Measurements from ENCODE around the gene TSPAN9.

The TSPAN9 gene

GRCh38 chr12:3173912-3174311 is 96.7 kb downstream of the TSPAN9 start:
- H3K36me3 ChIP-seq (ENCODE audit: control insufficient read depth, insufficient read depth, low read length, severe bottlenecking) = no peaks in the 10 kb centered on the region
- H3K4me1 ChIP-seq (ENCODE audit: control insufficient read depth, insufficient read depth, low read length) = peaks cover 12% of the 10 kb centered on the region
- H3K4me3 ChIP-seq (ENCODE audit: low read length) = no peak overlapping the region
- no peaks in the 10 kb centered on the region for H3K27me3 ChIP-seq (replicated peaks; ENCODE audit: control insufficient read depth, insufficient read depth, low read length)
- H3K9me3 ChIP-seq (ENCODE audit: control insufficient read depth, low read length) = no peaks in the 10 kb centered on the region
- no peak for DNase-seq (ENCODE audit: low read depth)
- H3K9ac ChIP-seq (ENCODE audit: low read length) = no peak overlapping the region

- Histone ChIP-seq H3K36me3 (ENCODE audit: control insufficient read depth, insufficient read depth, low read length, severe bottlenecking) (no peaks in the 10 kb centered on the region), H3K4me1 (ENCODE audit: control insufficient read depth, insufficient read depth, low read length) (peaks cover 6% of the 10 kb centered on the region), H3K9me3 (ENCODE audit: control insufficient read depth, low read length) (no peaks in the 10 kb centered on the region), H3K4me3 (ENCODE audit: low read length) (no peak overlapping the region), H3K27me3 (replicated peaks; ENCODE audit: control insufficient read depth, insufficient read depth, low read length) (peaks cover 4% of the 10 kb centered on the region), H3K9ac (ENCODE audit: low read length) (no peak overlapping the region)
- DNase-seq (ENCODE audit: low read depth) = no peak
Observed at GRCh38 chr12:3175238-3175637, 98.1 kb downstream of the TSPAN9 start.

DNA sequence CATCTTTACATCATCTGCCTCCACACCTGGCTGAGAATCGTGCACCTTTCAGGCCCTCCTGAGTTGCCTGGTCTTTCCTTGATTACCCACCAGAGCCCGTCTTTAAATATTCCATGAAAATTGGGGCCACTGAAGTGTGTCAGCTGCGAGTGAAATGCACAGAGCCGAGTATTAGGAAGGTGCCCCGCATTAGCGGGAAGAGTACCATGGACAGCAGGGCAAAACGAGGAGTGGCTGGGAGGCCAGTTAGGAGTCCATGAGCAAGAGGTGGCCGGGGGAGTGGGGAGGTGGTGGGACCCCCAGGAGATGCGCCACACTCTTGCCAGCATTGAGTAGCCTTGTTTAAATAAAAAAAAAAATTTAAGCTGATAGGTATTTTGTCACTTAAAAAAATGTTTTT is 99.6 kb downstream of the TSPAN9 start:
- no peaks in the 10 kb centered on the region for H3K4me1 ChIP-seq (ENCODE audit: control insufficient read depth, insufficient read depth, low read length)
- peaks cover 4% of the 10 kb centered on the region for H3K27me3 ChIP-seq (replicated peaks; ENCODE audit: control insufficient read depth, insufficient read depth, low read length)
- no peaks in the 10 kb centered on the region for H3K36me3 ChIP-seq (ENCODE audit: control insufficient read depth, insufficient read depth, low read length, severe bottlenecking)
- H3K9ac ChIP-seq (ENCODE audit: low read length) = no peak overlapping the region
- no peak overlapping the region for H3K4me3 ChIP-seq (ENCODE audit: low read length)
- no peak for DNase-seq (ENCODE audit: low read depth)
- no peaks in the 10 kb centered on the region for H3K9me3 ChIP-seq (ENCODE audit: control insufficient read depth, low read length)

GRCh38 chr12:3177778-3178425 is 100.7 kb downstream of the TSPAN9 start:
- no peak for DNase-seq (ENCODE audit: low read depth)
- H3K4me3 ChIP-seq (ENCODE audit: low read length) = no peak overlapping the region
- no peaks in the 10 kb centered on the region for H3K9me3 ChIP-seq (ENCODE audit: control insufficient read depth, low read length)
- peaks cover 4% of the 10 kb centered on the region for H3K27me3 ChIP-seq (replicated peaks; ENCODE audit: control insufficient read depth, insufficient read depth, low read length)
- H3K4me1 ChIP-seq (ENCODE audit: control insufficient read depth, insufficient read depth, low read length) = no peaks in the 10 kb centered on the region
- no peaks in the 10 kb centered on the region for H3K36me3 ChIP-seq (ENCODE audit: control insufficient read depth, insufficient read depth, low read length, severe bottlenecking)
- no peak overlapping the region for H3K9ac ChIP-seq (ENCODE audit: low read length)

- no peaks in the 10 kb centered on the region for H3K4me1 ChIP-seq (ENCODE audit: control insufficient read depth, insufficient read depth, low read length)
- no peaks in the 10 kb centered on the region for H3K36me3 ChIP-seq (ENCODE audit: control insufficient read depth, insufficient read depth, low read length, severe bottlenecking)
- H3K4me3 ChIP-seq (ENCODE audit: low read length) = no peak overlapping the region
- no peak overlapping the region for H3K9ac ChIP-seq (ENCODE audit: low read length)
- peaks cover 4% of the 10 kb centered on the region for H3K27me3 ChIP-seq (replicated peaks; ENCODE audit: control insufficient read depth, insufficient read depth, low read length)
- no peaks in the 10 kb centered on the region for H3K9me3 ChIP-seq (ENCODE audit: control insufficient read depth, low read length)
- DNase-seq (ENCODE audit: low read depth) = no peak
Observed at GRCh38 chr12:3178671-3179313, 101.6 kb downstream of the TSPAN9 start.

GRCh38 chr12:3179731-3180130 is 102.6 kb downstream of the TSPAN9 start:
- H3K4me3 ChIP-seq (ENCODE audit: low read length) = no peak overlapping the region
- H3K27me3 ChIP-seq (replicated peaks; ENCODE audit: control insufficient read depth, insufficient read depth, low read length) = peaks cover 6% of the 10 kb centered on the region
- H3K9ac ChIP-seq (ENCODE audit: low read length) = no peak overlapping the region
- H3K4me1 ChIP-seq (ENCODE audit: control insufficient read depth, insufficient read depth, low read length) = no peaks in the 10 kb centered on the region
- no peak for DNase-seq (ENCODE audit: low read depth)
- no peaks in the 10 kb centered on the region for H3K9me3 ChIP-seq (ENCODE audit: control insufficient read depth, low read length)
- no peaks in the 10 kb centered on the region for H3K36me3 ChIP-seq (ENCODE audit: control insufficient read depth, insufficient read depth, low read length, severe bottlenecking)

DNA sequence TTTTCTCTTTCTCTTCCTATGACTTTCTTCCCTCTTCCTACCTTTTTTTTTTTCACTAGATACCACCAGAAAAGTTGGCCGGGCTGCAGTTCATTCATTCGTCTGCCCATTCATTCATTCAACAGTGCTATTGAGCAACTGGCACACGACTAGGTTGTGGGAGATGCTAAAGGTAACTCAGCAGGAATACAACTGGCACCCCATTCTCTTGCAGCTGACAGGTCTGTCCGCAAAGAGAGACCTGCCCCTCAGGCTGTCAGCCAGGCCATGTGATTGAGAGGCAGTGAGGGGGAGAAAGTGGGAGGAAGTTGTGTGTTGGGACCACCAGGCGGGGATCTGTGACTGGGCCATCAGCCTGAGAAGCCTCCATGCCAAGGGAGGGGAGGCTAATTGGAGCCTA is 105.2 kb downstream of the TSPAN9 start:
- Histone ChIP-seq H3K36me3 (ENCODE audit: control insufficient read depth, insufficient read depth, low read length, severe bottlenecking) (no peaks in the 10 kb centered on the region), H3K9me3 (ENCODE audit: control insufficient read depth, low read length) (no peaks in the 10 kb centered on the region), H3K4me3 (ENCODE audit: low read length) (no peak overlapping the region), H3K27me3 (replicated peaks; ENCODE audit: control insufficient read depth, insufficient read depth, low read length) (peaks cover 8% of the 10 kb centered on the region), H3K4me1 (ENCODE audit: control insufficient read depth, insufficient read depth, low read length) (no peaks in the 10 kb centered on the region), H3K9ac (ENCODE audit: low read length) (no peak overlapping the region)
- no peak for DNase-seq (ENCODE audit: low read depth)

GRCh38 chr12:3184485-3184884 is 107.3 kb downstream of the TSPAN9 start:
- Histone ChIP-seq H3K9me3 (ENCODE audit: control insufficient read depth, low read length) (no peaks in the 10 kb centered on the region), H3K4me1 (ENCODE audit: control insufficient read depth, insufficient read depth, low read length) (no peaks in the 10 kb centered on the region), H3K27me3 (replicated peaks; ENCODE audit: control insufficient read depth, insufficient read depth, low read length) (peaks cover 8% of the 10 kb centered on the region), H3K36me3 (ENCODE audit: control insufficient read depth, insufficient read depth, low read length, severe bottlenecking) (no peaks in the 10 kb centered on the region), H3K4me3 (ENCODE audit: low read length) (no peak overlapping the region), H3K9ac (ENCODE audit: low read length) (no peak overlapping the region)
- no peak for DNase-seq (ENCODE audit: low read depth)

GRCh38 chr12:3185260-3185870 is 108.2 kb downstream of the TSPAN9 start:
- Histone ChIP-seq H3K36me3 (ENCODE audit: control insufficient read depth, insufficient read depth, low read length, severe bottlenecking) (no peaks in the 10 kb centered on the region), H3K9me3 (ENCODE audit: control insufficient read depth, low read length) (no peaks in the 10 kb centered on the region), H3K27me3 (replicated peaks; ENCODE audit: control insufficient read depth, insufficient read depth, low read length) (peaks cover 4% of the 10 kb centered on the region), H3K4me1 (ENCODE audit: control insufficient read depth, insufficient read depth, low read length) (no peaks in the 10 kb centered on the region), H3K9ac (ENCODE audit: low read length) (no peak overlapping the region), H3K4me3 (ENCODE audit: low read length) (no peak overlapping the region)
- DNase-seq (ENCODE audit: low read depth) = no peak

DNA sequence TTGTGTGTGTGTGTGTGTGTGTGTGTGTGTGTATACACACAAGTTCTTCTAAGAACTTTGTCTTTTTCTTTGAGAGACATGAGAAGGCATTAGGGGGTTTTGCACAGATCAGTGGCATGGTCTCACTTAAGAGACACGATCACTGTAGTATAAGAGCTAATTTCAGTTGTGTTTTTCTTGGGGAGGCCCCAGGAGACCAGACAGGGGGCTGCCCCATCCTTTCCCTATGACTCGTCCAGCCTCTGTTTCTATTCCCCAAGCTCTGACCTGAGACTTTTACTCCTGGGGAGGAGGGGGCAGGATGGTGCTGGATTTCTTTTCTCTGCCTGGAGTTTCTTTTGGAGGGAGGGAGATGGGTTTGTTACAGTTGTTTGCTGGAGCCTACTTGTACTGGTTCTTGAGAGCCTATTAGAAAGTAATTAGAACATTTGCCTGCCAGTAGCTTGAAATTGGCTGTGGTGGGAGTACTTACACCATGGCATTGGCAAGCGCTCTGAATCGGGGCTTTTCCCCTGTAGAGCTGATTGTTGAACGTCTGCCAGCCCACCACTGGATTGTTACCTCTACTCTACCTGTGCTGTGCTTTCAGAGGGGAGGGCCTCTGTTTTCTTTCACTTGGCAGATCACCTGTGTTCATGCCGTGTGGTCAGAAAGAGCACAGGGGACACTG is 109.5 kb downstream of the TSPAN9 start:
- Histone ChIP-seq H3K4me3 (ENCODE audit: low read length) (no peak overlapping the region), H3K4me1 (ENCODE audit: control insufficient read depth, insufficient read depth, low read length) (no peaks in the 10 kb centered on the region), H3K9ac (ENCODE audit: low read length) (no peak overlapping the region), H3K36me3 (ENCODE audit: control insufficient read depth, insufficient read depth, low read length, severe bottlenecking) (no peaks in the 10 kb centered on the region), H3K9me3 (ENCODE audit: control insufficient read depth, low read length) (no peaks in the 10 kb centered on the region), H3K27me3 (replicated peaks; ENCODE audit: control insufficient read depth, insufficient read depth, low read length) (peaks cover 11% of the 10 kb centered on the region)
- no peak for DNase-seq (ENCODE audit: low read depth)
